Measurements from ENCODE around the gene SMIM13.

SMIM13 gene

GRCh38 chr6:11155589-11155988 lies 62.0 kb downstream of the SMIM13 start:
- TF ChIP-seq CTCF (IDR thresholded peaks at IDR 0.05; ENCODE audit: low read depth, low read length): no peak
- no peak for DNase-seq (ENCODE audit: extremely low read depth, low read depth)

GRCh38 chr6:11160199-11160598 lies 66.6 kb downstream of the SMIM13 start:
- no peak for TF ChIP-seq CTCF (IDR thresholded peaks at IDR 0.05; ENCODE audit: low read depth, low read length)
- no peak for DNase-seq (ENCODE audit: extremely low read depth, low read depth)

- no peak for TF ChIP-seq CTCF (IDR thresholded peaks at IDR 0.05; ENCODE audit: low read depth, low read length)
- no peak for DNase-seq (ENCODE audit: extremely low read depth, low read depth)
Observed at GRCh38 chr6:11161031-11161956, 67.7 kb downstream of the SMIM13 start.

- DNase-seq (ENCODE audit: extremely low read depth, low read depth): no peak
- TF ChIP-seq CTCF (IDR thresholded peaks at IDR 0.05; ENCODE audit: low read depth, low read length): no peak
Observed at GRCh38 chr6:11162262-11162661, 68.6 kb downstream of the SMIM13 start.

- DNase-seq (ENCODE audit: extremely low read depth, low read depth): no peak
- no peak for TF ChIP-seq CTCF (IDR thresholded peaks at IDR 0.05; ENCODE audit: low read depth, low read length)
Observed at GRCh38 chr6:11163932-11164331, 70.3 kb downstream of the SMIM13 start.

GRCh38 chr6:11164717-11165646 lies 71.3 kb downstream of the SMIM13 start:
- no peak for TF ChIP-seq CTCF (IDR thresholded peaks at IDR 0.05; ENCODE audit: low read depth, low read length)
- DNase-seq (ENCODE audit: extremely low read depth, low read depth): no peak

- TF ChIP-seq CTCF (IDR thresholded peaks at IDR 0.05; ENCODE audit: low read depth, low read length): no peak
- DNase-seq (ENCODE audit: extremely low read depth, low read depth): no peak
Observed at GRCh38 chr6:11166948-11167347, 73.3 kb downstream of the SMIM13 start.

Measured in AG09319 (cell line).